Peyer's patch (tissue), 4 donors: ENCODE measurements around the gene INPPL1.

Source experiments
- POLR2A ChIP-seq, 2 donors: fragments of 450-650 bp; IDR thresholded peaks; one replicate each; pipeline ENCODE4 v1.5.1; 2017; ENCODE audit warnings: antibody characterized with exemption in 2 of 2, mild to moderate bottlenecking in 2 of 2, moderate library complexity in 2 of 2
- TF ChIP-seq, protein P1 (sequence below), 6 experiments: fragments of 450-650 bp in 4 of 6; fragments of 200-600 bp in 2 of 6; sonication (generic) in 1 of 6; IDR thresholded peaks; one replicate each; pipeline ENCODE4 v1.5.1; 2017 to 2019; ENCODE audit warnings: antibody characterized with exemption in 6 of 6, mild to moderate bottlenecking in 3 of 6, moderate library complexity in 1 of 6

DNA sequence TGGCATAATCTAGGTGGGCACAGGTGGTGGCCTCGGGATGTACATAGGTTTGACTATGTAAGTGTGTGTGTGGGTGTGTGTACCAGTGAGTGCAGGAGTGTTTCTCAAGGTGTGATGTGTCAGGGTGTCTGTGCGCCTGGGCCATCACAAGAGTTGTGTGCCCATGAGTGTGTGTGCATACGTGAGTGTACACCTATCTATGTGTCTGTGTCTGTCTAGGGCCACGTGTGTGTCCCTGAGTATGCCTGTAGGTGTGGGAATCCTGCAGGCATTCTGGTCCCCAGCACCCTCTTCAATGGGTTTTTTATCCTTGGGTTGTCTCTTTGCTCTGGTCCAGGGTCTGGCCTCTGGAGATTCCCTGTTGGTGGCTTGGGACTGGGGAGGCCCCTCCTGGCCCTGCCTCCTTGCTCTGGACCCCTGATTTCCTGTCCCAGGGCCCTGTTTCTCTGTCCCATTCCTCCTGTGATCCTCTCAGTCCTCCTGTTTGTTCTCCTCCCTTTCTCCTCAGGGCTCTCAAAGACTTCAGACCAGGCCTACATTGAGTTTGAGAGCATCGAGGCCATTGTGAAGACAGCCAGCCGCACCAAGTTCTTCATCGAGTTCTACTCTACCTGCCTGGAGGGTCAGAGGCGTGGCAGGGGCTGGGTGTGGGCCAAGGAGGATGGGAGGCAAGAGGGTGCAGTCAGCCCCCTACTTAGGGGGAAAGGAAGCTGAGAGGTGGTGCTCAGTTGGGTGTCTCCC is 9.4 kb downstream of the INPPL1 start:
- TF ChIP-seq POLR2A (IDR thresholded peaks at IDR 0.05) = no peak
- TF ChIP-seq, protein P1, sequence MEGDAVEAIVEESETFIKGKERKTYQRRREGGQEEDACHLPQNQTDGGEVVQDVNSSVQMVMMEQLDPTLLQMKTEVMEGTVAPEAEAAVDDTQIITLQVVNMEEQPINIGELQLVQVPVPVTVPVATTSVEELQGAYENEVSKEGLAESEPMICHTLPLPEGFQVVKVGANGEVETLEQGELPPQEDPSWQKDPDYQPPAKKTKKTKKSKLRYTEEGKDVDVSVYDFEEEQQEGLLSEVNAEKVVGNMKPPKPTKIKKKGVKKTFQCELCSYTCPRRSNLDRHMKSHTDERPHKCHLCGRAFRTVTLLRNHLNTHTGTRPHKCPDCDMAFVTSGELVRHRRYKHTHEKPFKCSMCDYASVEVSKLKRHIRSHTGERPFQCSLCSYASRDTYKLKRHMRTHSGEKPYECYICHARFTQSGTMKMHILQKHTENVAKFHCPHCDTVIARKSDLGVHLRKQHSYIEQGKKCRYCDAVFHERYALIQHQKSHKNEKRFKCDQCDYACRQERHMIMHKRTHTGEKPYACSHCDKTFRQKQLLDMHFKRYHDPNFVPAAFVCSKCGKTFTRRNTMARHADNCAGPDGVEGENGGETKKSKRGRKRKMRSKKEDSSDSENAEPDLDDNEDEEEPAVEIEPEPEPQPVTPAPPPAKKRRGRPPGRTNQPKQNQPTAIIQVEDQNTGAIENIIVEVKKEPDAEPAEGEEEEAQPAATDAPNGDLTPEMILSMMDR (IDR thresholded peaks at IDR 0.05) = no peak
